ENCODE results near the gene NELFA. TPM values are rescaled to one million over a fixed set of nuclear protein-coding genes. Genes with fewer than 3 reads are reported as not detected.
"Not testable (repeated sequence)": the region's sequence is repeated elsewhere in the genome, so short reads cannot be mapped to it uniquely, and the experiment has no call there.

NELFA gene
- total RNA-seq, 2 donors from 2014 or later: 28.2 to 28.7 TPM

DNA sequence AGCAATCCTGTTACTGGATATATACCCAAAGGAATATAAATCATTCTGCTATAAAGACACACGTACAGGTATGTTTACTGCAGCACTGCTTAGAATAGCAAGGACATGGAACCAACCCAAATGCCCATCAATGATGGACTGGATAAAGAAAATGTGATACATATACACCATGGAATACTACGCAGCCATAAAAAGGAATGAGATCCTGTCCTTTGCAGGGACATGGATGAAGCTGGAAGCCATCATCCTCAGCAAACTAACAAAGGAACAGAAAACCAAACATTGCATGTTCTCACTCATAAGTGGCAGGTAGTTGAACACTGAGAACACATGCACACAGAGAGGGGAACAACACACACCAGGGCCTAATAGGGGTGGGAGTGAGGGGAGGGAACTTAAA is 5.4 kb downstream of the NELFA start:
- ATAC-seq; intact Hi-C loops (cut with DNase I, micrococcal nuclease); DNase-seq: not testable (repeated sequence)

DNA sequence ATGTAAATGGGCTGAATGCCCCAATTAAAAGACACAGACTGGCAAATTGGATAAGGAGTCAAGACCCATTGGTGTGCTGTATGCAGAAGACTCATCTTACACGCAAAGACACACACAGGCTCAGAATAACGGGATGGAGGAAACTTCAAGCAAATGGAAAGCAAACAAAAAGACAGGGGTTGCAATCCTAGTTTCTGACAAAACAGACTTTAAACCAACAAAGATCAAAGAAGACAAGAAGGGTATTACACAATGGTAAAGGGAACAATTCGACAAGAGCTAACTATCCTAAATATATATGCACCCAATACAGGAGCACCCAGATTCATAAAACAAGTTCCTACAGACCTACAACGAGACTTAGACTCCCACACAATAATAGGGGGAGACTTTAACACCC is 9.5 kb downstream of the NELFA start:
- intact Hi-C loops (cut with DNase I, micrococcal nuclease); DNase-seq; ATAC-seq: not testable (repeated sequence)

DNA sequence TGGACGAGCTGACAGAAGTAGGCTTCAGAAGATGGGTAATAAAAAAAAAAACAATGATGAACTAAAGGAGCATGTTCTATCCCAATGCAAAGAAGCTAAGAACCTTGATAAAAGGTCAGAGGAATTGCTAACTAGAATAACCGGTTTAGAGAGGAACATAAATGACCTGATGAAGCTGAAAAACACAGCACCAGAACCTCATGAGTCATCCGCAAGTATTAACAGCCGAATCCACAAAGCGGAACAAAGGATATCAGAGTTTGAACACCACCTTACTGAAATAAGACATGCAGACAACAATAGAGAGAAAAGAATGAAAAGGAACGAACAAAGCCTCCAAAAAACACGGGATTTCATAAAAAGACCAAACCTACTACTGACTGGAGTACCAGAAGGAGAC is 10.5 kb downstream of the NELFA start:
- ATAC-seq: peak; percentile 68

DNA sequence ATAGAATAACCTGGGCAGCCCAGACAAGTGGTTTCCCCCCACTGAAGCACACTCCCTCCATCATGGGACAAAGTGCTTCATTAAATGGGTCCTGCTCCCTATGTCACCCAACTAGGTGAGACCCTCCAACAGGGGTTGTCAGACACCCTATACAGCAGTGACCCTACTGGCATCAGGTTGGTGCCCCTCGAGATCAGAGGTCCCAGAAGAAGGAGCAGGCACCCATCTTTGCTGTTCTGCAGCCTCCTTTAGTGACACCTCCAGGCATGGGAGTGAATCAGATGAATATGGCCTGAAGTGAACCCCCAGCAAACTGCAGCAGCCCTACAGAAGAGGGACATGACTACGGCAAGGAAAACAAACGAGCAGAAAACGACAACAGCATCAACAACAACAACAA is 11.1 kb downstream of the NELFA start:
- intact Hi-C loops (cut with DNase I, micrococcal nuclease): no loop called here
- ATAC-seq (no peak), DNase-seq (no peak)

More for the DNA sequence above, 10.5 kb downstream of the NELFA start:
- intact Hi-C loops (cut with DNase I, micrococcal nuclease): no loop called here
- DNase-seq: no peak

DNA sequence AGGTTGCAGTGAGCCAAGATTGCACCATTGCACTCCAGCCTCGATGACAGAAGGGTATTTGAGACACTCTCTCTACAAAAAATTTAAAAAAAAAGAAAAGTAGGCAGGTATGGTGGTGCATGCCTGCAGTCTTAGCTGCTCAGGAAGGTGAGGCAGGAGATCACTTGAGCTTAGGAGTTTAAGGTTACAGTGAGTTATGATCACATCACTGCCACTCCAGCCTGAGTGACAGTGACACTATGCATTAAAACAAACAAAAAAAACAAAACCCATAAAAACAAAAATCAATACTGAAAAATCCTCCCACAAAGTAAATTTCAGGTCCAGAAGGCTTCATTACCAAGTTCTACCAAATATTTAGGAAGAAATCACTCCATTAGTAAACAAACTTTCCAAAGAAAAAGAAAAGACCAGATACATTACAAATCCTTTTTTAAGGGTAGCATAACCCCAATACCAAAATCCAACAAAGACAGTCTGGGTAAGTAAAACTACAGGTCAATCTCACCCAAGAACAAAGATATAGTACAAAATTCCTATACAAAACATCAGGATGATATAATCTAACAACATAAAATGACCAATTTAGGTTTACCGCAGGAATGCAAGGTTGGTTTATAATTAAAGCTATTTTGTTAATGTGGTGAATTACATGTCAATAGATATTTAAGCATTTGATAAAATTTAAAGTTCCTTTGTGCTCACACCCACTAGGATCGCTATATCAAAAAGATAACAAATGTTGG is 11.7 kb downstream of the NELFA start:
- ATAC-seq: no peak
- DNase-seq: no peak
- intact Hi-C loops (cut with DNase I, micrococcal nuclease): no loop called here

DNA sequence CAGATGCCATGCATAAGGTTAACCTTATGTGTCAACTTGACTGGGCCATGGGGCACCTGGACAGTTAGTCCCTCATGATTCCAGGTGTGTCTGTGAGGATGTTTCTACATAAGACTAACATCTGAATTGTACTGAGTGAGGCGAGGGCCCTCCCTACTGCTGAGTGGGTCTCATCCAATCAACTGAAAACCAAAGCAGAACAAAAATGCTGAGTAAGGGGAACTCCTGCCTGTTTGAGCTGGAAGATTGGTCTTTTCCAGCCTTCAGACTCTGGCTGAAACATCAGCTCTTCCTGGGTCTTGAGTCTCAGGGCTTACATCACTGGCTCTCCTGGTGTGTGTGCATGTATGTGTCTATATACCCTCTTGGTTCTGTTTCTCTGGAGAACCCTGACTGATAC is 13.8 kb downstream of the NELFA start:
- DNase-seq (no peak), ATAC-seq (no peak)
- intact Hi-C loops (cut with DNase I, micrococcal nuclease): no loop called here

DNA sequence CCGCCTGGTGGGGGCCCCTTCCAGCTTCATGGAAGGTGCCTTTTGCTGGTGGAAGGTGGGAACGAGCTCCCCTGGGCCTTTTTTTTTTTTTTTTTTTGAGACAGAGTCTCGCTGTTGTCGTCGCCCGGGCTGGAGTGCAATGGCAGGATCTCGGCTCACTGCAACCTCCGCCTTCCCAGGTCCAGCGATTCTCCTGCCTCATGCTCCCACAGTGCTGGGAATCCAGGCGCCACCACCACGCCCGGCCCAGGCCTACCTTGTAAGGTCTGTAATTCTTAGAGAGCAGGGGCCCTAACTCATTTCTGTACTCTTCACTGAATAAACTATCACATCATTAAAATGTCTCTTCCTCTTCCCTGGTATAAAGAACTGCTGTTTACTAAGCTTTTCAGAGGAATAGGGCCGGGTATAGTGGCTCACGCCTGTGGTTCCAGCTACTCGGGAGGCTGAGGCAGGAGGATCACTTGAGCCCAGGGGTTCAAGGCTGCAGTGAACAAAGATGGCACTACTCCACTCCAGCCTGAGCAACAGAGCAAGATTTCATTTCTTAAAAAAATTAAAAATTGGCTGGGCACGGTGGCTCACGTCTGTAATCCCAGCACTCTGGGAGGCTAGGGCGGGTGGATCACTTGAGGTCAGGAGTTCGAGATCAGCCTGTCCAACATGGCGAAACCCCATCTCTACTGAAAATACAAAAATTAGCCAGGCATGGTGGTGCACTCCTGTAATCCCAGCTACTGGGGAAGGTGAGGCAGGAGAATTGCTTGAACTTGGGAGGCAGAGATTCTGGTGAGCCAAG is 14.9 kb downstream of the NELFA start:
- DNase-seq: peak in 1 of 2 donors; percentile 2
- intact Hi-C loops (cut with DNase I, micrococcal nuclease); ATAC-seq: not testable (repeated sequence)

DNA sequence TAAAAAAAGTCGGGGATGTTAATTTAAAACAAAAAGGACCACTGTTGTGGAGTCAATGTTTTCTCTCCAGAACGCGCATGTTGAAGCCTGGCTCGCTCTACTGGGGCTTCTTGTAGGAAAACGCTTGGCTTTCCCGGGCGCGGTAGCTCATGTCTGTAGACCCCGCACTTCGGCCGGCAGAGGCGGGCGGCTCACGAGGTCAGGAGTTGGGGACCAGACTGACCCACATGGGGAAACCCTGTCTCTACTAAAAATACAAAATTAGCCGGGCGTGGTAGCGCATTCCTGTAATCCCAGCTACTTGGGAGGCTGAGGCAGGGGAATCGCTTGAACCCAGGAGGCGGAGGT is 15.6 kb downstream of the NELFA start:
- no peak for DNase-seq
- intact Hi-C loops (cut with DNase I, micrococcal nuclease): no loop called here
- ATAC-seq: no peak

DNA sequence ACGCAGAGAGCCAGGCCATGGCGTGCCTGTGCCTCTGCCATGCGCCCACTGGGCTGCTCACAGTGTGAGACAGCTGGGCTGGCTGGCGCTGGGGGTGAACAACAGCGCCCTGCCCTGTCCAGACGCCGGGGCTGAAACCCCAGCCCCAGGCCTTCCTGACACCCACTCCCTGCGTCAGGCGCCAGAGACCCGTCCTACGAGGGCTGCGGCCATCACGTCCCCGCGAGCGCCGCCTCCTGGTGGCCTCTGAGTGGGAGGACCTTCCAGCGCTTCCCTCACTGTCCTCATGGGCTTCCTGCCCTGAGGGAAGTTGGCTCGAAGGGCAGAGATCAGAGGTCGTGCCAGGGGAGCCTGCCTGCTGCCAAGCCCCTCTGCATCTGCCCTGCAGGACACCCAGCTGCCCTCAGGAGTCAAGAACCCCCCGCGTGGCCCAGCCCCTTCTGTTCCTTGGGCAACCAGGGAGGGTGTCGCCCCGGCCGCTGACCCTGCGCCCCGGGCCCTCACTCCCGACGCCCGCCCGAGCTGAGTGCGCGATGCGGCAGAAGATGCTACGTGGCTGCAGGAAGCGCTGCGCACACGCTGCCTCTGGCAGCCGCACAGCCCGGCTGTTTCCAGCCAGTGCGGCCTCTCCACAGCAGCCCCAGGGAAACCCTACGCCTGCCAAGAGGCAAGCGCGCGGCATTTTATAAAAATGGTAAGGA is 16.2 kb downstream of the NELFA start:
- DNase-seq (peak in 1 of 2 donors; percentile 16), ATAC-seq (no peak)
- intact Hi-C loops (cut with DNase I, micrococcal nuclease): no loop called here

DNA sequence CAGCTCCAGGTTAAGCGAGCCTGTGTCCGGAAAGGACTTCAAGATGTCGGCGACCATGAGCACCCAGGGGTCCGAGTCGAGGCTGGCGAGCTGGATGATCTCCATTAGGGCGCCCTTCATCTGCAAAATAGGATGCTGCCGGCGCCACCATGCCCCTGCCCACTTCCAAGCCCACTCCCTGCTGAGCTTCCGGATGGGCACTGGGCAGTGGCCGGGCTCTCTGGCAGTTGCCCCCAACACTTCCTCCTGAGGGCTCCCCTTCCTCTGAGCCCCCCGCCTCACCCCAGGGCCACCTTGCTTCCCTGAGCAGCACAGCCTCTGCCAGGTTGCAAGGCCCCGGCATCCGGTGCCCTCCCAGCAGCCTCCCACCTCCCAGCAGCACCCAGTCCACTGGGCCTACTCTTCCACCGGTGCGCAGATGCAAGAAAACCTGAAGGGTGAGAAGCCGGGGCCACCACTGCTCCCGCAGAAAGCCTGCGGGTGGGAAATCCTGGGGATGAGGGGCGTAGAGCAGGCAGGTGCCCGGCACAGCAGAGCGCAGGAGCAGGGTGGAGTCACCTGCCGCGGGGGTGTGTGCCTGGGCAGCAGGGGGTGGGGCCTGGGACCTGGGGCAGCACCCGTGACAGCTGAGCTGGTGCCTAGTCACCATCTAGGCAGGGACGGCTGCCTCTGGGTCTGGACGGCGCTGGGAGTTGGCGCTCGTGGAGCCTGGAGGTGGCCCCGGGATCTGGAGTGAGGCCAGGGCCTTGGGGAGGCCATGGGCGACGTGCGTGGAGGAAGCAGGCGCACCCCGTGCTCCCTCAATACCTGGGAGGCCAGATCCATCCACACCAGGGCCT is 17.0 kb downstream of the NELFA start:
- DNase-seq: peak in 1 of 2 donors; percentile 22
- intact Hi-C loops (cut with DNase I, micrococcal nuclease): no loop called here
- ATAC-seq: peak; percentile 84

DNA sequence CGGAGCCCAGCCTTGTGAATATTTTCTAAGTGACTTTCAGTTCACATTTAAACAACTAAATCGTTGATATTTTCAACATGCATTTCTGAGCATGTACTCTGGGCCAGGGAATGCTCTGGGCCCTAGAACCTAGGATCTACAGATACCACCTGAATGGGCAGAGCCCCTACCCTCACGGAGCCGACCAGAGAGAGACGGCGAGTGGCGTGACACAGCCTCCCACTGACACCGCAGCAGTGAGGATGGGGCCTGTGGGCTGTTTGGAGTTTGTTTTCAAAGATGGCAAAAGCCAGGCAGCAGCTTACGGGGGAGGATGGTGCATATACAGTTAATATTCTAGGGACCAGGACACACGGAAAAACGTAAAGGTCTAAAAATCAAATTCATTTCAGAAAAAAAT is 17.7 kb downstream of the NELFA start:
- no peak for ATAC-seq
- DNase-seq: peak in 1 of 2 donors; percentile 7
- intact Hi-C loops (cut with DNase I, micrococcal nuclease): no loop called here

DNA sequence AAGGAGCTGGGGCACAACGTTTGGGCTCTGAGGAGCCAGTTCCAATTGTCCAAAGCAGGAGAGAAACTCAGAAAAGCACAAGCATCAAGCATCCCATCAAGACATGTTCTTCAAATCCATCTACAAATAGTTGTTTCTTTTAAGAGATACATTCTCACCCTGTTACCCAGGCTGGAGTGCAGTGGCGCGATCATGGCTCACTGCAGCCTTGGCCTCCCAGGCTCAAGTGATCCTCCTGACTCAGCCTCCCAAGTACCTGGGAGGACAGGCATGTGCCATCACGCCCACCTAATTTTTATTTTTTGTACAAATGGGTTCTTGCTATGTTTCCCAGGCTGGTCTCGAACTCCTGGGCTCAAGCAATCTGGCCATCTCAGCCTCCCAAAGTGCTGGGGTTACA is 18.1 kb downstream of the NELFA start:
- ATAC-seq (no peak), DNase-seq (no peak)
- intact Hi-C loops (cut with DNase I, micrococcal nuclease): no loop called here

DNA sequence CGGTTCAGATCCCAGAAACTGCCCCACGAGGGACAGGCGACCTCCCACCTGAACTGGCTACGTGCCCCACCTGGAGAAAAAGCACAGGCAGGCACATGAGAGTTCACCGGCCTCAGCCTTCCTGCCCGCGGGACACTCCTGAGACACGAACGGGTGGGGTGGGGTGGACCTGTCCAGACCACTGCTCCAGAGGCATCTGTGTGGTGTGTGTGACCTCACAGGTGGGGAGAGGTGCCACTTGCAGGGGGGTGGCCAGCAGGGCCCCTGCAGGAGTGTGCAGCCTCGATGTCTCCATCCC is 18.5 kb downstream of the NELFA start:
- intact Hi-C loops (cut with DNase I, micrococcal nuclease): no loop called here
- DNase-seq (peak in 1 of 2 donors; percentile 8), ATAC-seq (no peak)

DNA sequence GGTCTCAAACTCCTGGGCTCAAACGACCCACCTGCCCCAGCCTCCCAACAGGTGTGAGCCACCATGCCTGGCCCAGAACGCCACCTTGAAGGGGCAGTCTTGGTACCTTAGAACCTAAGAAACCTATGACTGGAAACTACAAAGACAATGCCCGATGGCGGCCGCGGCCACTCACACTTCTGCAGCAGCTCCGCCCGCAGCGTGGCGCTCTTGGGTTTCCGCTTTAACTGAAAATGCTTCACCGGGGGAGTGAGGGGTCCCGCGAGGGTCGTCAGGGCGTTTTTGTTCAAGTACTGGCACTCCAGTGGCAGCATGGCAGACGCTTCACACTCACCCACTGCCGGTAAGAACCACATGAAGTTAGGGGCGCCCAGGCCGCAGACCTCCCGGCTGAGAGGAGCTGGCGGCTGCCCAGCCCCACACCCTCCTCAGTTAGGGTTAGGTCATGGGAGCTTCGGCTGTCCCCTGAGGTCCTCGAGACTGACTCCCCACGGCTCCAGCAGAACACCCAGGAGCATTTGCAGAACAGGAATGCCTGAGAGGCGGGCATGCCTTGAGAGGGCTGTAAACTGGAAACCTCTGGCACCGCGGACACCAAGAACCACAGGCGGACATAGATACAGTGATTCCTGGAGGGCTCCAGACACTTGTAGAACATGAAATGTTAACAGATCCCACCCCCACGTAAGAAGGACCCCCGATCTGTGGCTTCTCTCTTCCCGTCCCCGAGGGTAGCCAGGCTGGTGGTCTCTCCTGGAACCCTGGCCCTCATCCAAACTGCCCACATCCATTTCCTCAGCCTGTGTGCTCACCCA is 19.0 kb downstream of the NELFA start:
- peak in 1 of 2 donors; percentile 14 for DNase-seq
- ATAC-seq: no peak
- intact Hi-C loops (cut with DNase I, micrococcal nuclease): no loop called here

DNA sequence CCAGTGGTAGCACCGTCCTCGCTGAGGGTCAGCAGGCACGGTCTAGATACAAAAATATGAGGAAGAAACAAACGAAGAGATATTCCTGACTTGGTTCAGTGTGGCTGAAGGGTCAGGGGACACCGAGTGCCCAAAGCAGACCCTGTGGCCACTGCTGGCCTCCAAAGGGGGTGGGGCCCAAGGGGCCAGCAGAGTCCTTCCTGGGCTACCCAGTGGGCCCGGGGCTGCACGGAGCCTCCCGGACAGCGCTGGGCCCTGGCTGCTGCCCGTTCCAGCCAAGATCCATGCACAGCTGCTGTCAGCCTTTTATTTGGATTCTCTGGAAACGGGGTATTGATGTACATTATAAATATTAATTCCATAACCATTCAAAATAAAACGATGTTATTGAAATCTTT is 20.4 kb downstream of the NELFA start:
- DNase-seq (peak in 1 of 2 donors; percentile 10), ATAC-seq (no peak)
- intact Hi-C loops (cut with DNase I, micrococcal nuclease): no loop called here

DNA sequence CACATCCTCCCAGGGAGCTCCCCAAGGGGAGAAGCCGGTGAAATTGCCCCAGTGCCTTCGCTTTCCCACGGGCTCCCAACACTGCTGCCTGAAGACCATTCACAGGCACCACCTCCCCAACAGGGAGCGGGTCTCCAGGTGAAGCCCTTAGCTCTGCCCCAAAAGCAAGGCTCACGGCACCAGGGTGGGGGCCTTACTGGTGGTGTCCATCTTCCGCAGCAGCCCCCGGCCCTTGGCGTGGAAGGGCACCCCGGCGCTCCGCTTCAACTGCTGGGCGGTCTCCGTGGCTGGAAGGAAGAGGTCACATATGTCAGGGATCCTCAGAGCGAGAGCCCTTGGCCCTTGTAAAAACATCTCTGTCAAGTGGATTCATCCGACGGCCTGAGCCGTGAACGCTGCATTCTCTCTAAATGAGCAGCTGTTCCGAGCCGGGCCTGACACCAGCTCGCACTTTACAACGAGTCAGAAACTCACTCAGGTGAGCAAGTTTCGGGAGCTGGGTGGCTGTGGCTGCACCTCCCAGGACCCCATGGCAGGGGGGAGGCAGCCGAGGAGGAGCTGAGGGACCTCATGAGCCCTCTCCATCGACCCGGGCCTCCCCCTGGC is 20.9 kb downstream of the NELFA start:
- ATAC-seq (no peak), DNase-seq (peak in 1 of 2 donors; percentile 14)
- intact Hi-C loops (cut with DNase I, micrococcal nuclease): no loop called here

DNA sequence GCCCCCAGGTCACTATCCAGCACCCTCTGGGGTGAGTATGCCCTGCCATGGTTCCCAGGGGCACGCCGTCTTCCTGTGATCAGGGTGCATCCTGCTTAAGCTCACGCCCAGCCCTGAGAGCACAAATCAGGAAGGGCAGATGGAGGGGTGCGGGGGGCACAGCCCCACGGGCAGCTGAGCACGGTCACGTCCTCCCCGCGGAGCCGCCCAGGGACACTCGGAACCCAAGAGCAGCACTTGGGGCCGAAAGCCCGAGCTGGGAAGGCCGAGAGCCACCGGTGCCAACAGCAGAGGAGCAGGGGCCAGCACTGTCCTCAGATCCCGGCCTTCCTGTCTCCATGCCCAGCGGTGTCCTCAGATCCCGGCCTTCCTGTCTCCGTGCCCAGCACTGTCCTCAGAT is 21.5 kb downstream of the NELFA start:
- peak in 1 of 2 donors; percentile 20 for DNase-seq
- intact Hi-C loops (cut with DNase I, micrococcal nuclease): no loop called here
- ATAC-seq: peak; percentile 1

Measured in left colon (tissue), 2 donors.